Endodermal cell (in vitro differentiated cells): ENCODE measurements around the gene TACC3. TPM values are rescaled to one million over a fixed set of nuclear protein-coding genes. Genes with fewer than 3 reads are reported as not detected.

ENCODE experiments used
- DNase-seq: peaks from one replicate; pipeline ENCODE4 v3.0.0-alpha.2; 2017
- H3K27ac ChIP-seq: 2 replicates; pipeline ENCODE4 v1.5.1; 2013; ENCODE audit warnings: mild to moderate bottlenecking, low read depth, low read length, moderate library complexity
- H3K27me3 ChIP-seq: 2 replicates; pipeline ENCODE4 v1.6.1; 2013; ENCODE audit warnings: mild to moderate bottlenecking, low read length, moderate library complexity; ENCODE audit not compliant: insufficient read depth, control insufficient read depth, poor library complexity, severe bottlenecking
- H3K36me3 ChIP-seq: 2 replicates; pipeline ENCODE4 v1.7.0; 2013; ENCODE audit warnings: mild to moderate bottlenecking, low read length, moderate library complexity; ENCODE audit not compliant: control insufficient read depth, insufficient read depth
- H3K4me1 ChIP-seq: one replicate; pipeline ENCODE4 v1.7.0; 2013; ENCODE audit warnings: low read length; ENCODE audit not compliant: control insufficient read depth, insufficient read depth
- H3K4me3 ChIP-seq: 2 replicates; pipeline ENCODE4 v1.5.1; 2013; ENCODE audit warnings: mild to moderate bottlenecking, low read length, moderate library complexity
- H3K9ac ChIP-seq: 2 replicates; pipeline ENCODE4 v1.6.1; 2013; ENCODE audit warnings: mild to moderate bottlenecking, low read length, moderate library complexity; ENCODE audit not compliant: poor library complexity, severe bottlenecking; ENCODE audit errors: extremely low read depth
- H3K9me3 ChIP-seq: 2 replicates; pipeline ENCODE4 v1.6.1; 2013; ENCODE audit warnings: mild to moderate bottlenecking, low read length, moderate library complexity; ENCODE audit not compliant: control insufficient read depth
- H3K27ac Mint-ChIP-seq: 2 replicates; pipeline ENCODE4 v1.8.0; 2020; ENCODE audit warnings: mixed read lengths
- H3K27me3 Mint-ChIP-seq: 2 replicates; pipeline ENCODE4 v1.8.0; 2021; ENCODE audit warnings: mild to moderate bottlenecking, mixed read lengths; ENCODE audit not compliant: insufficient read depth
- H3K36me3 Mint-ChIP-seq: 2 replicates; pipeline ENCODE4 v1.8.0; 2020; ENCODE audit warnings: low read depth, mixed read lengths
- H3K4me1 Mint-ChIP-seq: 2 replicates; pipeline ENCODE4 v1.8.0; 2020; ENCODE audit warnings: mixed read lengths
- H3K4me3 Mint-ChIP-seq: 2 replicates; pipeline ENCODE4 v1.8.0; 2020; ENCODE audit warnings: mild to moderate bottlenecking, moderate library complexity, mixed read lengths
- H3K9me3 Mint-ChIP-seq: 2 replicates; pipeline ENCODE4 v1.8.0; 2020; ENCODE audit warnings: mild to moderate bottlenecking, mixed read lengths
- WGBS, 2 experiments: methylation state at CpG; one replicate each; pipeline versions ENCODE4 v1.1.5 to v1.1.7; 2013; ENCODE audit warnings: missing lambda C conversion rate in 2 of 2, mixed read lengths in 1 of 2; ENCODE audit not compliant: insufficient coverage in 1 of 2, insufficient read length in 1 of 2; 5-methylcytosine and 5-hydroxymethylcytosine counted together
- total RNA-seq, 2 donors: library from RNA; stranded (reverse); fragmentation: NEBNext Ultra II Directional in 1 of 2; extraction: Animal tissue kit (Norgen Biotek cat#: 25700) in 1 of 2; gene quantifications; 2 replicates in 1 of 2; 3 replicates in 1 of 2; pipeline ENCODE4 v1.2.1, GENCODE V29; 2021
- TF ChIP-seq, protein P1 (sequence below): fragments of 200-600 bp; sonication (generic); conservative IDR thresholded peaks from 2 replicates; pipeline ENCODE4 v1.5.0; 2021; ENCODE audit warnings: antibody characterized with exemption, mild to moderate bottlenecking

TACC3 gene
- total RNA-seq, 2 donors from 2014 or later: 113 to 182 TPM

DNA sequence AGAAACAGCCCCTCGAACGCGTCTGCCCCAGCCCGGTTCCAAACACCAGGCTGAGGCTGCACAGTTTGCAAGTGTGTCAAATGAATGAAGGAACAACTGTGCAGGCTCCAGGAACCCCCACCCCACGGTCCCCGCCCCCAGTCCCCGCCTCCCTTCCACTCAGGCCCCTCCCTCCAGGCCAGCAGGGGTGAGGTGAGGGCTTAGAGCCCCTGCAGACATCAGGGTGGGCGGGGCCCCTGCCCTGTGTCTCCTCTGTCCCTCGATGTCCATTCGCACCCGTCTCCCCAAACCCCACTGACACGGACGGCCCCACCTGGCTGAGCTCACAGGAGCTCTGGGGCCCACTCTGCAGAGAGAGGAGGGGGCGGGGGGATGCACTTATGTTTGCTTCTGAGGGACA lies 28.5 kb downstream of the TACC3 start:
- no peaks in the 10 kb centered on the region for H3K9me3 ChIP-seq
- no peak overlapping the region for H3K4me3 Mint-ChIP-seq
- DNase-seq: no peak
- H3K4me3 ChIP-seq: no peak overlapping the region
- H3K36me3 ChIP-seq: peaks cover 4% of the 10 kb centered on the region
- H3K27me3 Mint-ChIP-seq: no peaks in the 10 kb centered on the region
- 86% methylated on average over 13 of the region's 14 CpGs; no CpG with 5 or more reads in 1 of the 2 experiments for WGBS, 2 experiments
- TF ChIP-seq, protein P1, sequence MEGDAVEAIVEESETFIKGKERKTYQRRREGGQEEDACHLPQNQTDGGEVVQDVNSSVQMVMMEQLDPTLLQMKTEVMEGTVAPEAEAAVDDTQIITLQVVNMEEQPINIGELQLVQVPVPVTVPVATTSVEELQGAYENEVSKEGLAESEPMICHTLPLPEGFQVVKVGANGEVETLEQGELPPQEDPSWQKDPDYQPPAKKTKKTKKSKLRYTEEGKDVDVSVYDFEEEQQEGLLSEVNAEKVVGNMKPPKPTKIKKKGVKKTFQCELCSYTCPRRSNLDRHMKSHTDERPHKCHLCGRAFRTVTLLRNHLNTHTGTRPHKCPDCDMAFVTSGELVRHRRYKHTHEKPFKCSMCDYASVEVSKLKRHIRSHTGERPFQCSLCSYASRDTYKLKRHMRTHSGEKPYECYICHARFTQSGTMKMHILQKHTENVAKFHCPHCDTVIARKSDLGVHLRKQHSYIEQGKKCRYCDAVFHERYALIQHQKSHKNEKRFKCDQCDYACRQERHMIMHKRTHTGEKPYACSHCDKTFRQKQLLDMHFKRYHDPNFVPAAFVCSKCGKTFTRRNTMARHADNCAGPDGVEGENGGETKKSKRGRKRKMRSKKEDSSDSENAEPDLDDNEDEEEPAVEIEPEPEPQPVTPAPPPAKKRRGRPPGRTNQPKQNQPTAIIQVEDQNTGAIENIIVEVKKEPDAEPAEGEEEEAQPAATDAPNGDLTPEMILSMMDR: no peak
- peaks cover 5% of the 10 kb centered on the region for H3K36me3 Mint-ChIP-seq
- no peaks in the 10 kb centered on the region for H3K27me3 ChIP-seq
- no peaks in the 10 kb centered on the region for H3K4me1 ChIP-seq
- H3K4me1 Mint-ChIP-seq: no peaks in the 10 kb centered on the region
- H3K27ac ChIP-seq: no peak overlapping the region
- H3K9me3 Mint-ChIP-seq: no peaks in the 10 kb centered on the region
- H3K27ac Mint-ChIP-seq: no peak overlapping the region
- no peak overlapping the region for H3K9ac ChIP-seq

- no peak for DNase-seq
- H3K4me3 Mint-ChIP-seq: no peak overlapping the region
- H3K9me3 Mint-ChIP-seq: no peaks in the 10 kb centered on the region
- no peaks in the 10 kb centered on the region for H3K4me1 Mint-ChIP-seq
- no peaks in the 10 kb centered on the region for H3K36me3 Mint-ChIP-seq
- H3K9me3 ChIP-seq: no peaks in the 10 kb centered on the region
- H3K4me1 ChIP-seq: no peaks in the 10 kb centered on the region
- WGBS, 2 experiments: 91% methylated on average over 7 to 17 of the region's 18 CpGs
- no peak overlapping the region for H3K27ac ChIP-seq
- TF ChIP-seq, protein P1: no peak
- H3K4me3 ChIP-seq: no peak overlapping the region
- no peak overlapping the region for H3K27ac Mint-ChIP-seq
- no peaks in the 10 kb centered on the region for H3K36me3 ChIP-seq
- H3K27me3 ChIP-seq: no peaks in the 10 kb centered on the region
- H3K27me3 Mint-ChIP-seq: no peaks in the 10 kb centered on the region
- no peak overlapping the region for H3K9ac ChIP-seq
Measured at GRCh38 chr4:1750381-1751154, 29.2 kb downstream of the TACC3 start.

- Mint-ChIP-seq H3K9me3 (no peaks in the 10 kb centered on the region), H3K27ac (no peak overlapping the region), H3K27me3 (no peaks in the 10 kb centered on the region), H3K4me1 (no peaks in the 10 kb centered on the region), H3K36me3 (no peaks in the 10 kb centered on the region), H3K4me3 (no peak overlapping the region)
- Histone ChIP-seq H3K9me3 (no peaks in the 10 kb centered on the region), H3K4me1 (no peaks in the 10 kb centered on the region), H3K27ac (no peak overlapping the region), H3K36me3 (no peaks in the 10 kb centered on the region), H3K9ac (no peak overlapping the region), H3K4me3 (no peak overlapping the region), H3K27me3 (no peaks in the 10 kb centered on the region)
- DNase-seq: no peak
- TF ChIP-seq, protein P1: no peak
- WGBS, 2 experiments: 90 to 93% methylated on average over 15 to 31 of the region's 31 CpGs
Measured at GRCh38 chr4:1751155-1751918, 30.0 kb downstream of the TACC3 start.
